Activated B cell treated with CpG ODN at 0.5 μM for 24 hours (primary cell): ENCODE data around the gene SCAF8. TPM values are rescaled to one million over a fixed set of nuclear protein-coding genes. Genes with fewer than 3 reads are reported as not detected.
"Not testable (repeated sequence)": the region's sequence is repeated elsewhere in the genome, so short reads cannot be mapped to it uniquely, and the experiment has no call there.

Source experiments
- ATAC-seq: fragments of 200-7000 bp; cut with Tn5 transposase; one replicate; pipeline ENCODE4 v1.10.0; 2021; ENCODE audit warnings: low read depth, mild to moderate bottlenecking, moderate library complexity
- CTCF ChIA-PET: fragments of 350-600 bp; sonication (Branson Sonifier 250); formaldehyde crosslinking; loops from one replicate; lab custom pipeline; 2021; ENCODE audit warnings: antibody characterized with exemption; lab: Charles Lee
- POLR2A ChIA-PET: fragments of 350-600 bp; sonication (Branson Sonifier 250); formaldehyde crosslinking; loops from one replicate; lab custom pipeline; 2021; ENCODE audit warnings: antibody characterized with exemption; lab: Charles Lee
- DNase-seq: peaks from one replicate; pipeline ENCODE4 v3.0.0; 2022
- H3K27ac Mint-ChIP-seq: one replicate; pipeline ENCODE4 v1.8.0; 2020; ENCODE audit warnings: mixed read lengths
- H3K27me3 Mint-ChIP-seq: one replicate; pipeline ENCODE4 v1.8.0; 2021; ENCODE audit warnings: mixed read lengths
- H3K36me3 Mint-ChIP-seq: one replicate; pipeline ENCODE4 v1.8.0; 2021; ENCODE audit warnings: low read depth, mixed read lengths
- H3K4me1 Mint-ChIP-seq: one replicate; pipeline ENCODE4 v1.8.0; 2021; ENCODE audit warnings: mixed read lengths
- H3K4me3 Mint-ChIP-seq: one replicate; pipeline ENCODE4 v1.8.0; 2020; ENCODE audit warnings: mild to moderate bottlenecking, mixed read lengths
- H3K9me3 Mint-ChIP-seq: one replicate; pipeline ENCODE4 v1.8.0; 2020; ENCODE audit warnings: mixed read lengths
- CTCF ChIP-seq: fragments of 200-600 bp; IDR thresholded peaks from one replicate; pipeline ENCODE4 v1.8.0; 2022; ENCODE audit warnings: antibody characterized with exemption, mild to moderate bottlenecking
- intact Hi-C: fragments of 100-400 bp; cut with micrococcal nuclease; formaldehyde crosslinking; loops from one replicate; pipeline ENCODE4 v1.15.1; 2024
- total RNA-seq: library from RNA; stranded (reverse); gene quantifications from 2 replicates; pipeline ENCODE4 v1.2.3, GENCODE V29; 2022

SCAF8 gene
- total RNA-seq, 1 donor from 2014 or later, result 65.2 TPM

GRCh38 chr6:154709621-154710020 is 23.6 kb upstream of the SCAF8 start:
- POLR2A ChIA-PET, result no interaction called here
- Mint-ChIP-seq H3K9me3 (no peaks in the 10 kb centered on the region), H3K27me3 (peaks cover 4% of the 10 kb centered on the region), H3K4me3 (no peak overlapping the region), H3K27ac (no peak overlapping the region), H3K36me3 (no peaks in the 10 kb centered on the region), H3K4me1 (peaks cover 7% of the 10 kb centered on the region)
- TF ChIP-seq CTCF, result no peak
- no peak for DNase-seq
- CTCF ChIA-PET, result no interaction called here
- no peak for ATAC-seq
- intact Hi-C loops, result no loop called here

GRCh38 chr6:154710689-154711088 is 22.5 kb upstream of the SCAF8 start:
- DNase-seq (no peak), ATAC-seq (no peak)
- no peak for TF ChIP-seq CTCF
- H3K4me3 Mint-ChIP-seq, result no peak overlapping the region
- intact Hi-C loops, result no loop called here
- H3K4me1 Mint-ChIP-seq, result peaks cover 15% of the 10 kb centered on the region
- no peaks in the 10 kb centered on the region for H3K9me3 Mint-ChIP-seq
- no peak overlapping the region for H3K27ac Mint-ChIP-seq
- ChIA-PET POLR2A (no interaction called here), CTCF (interaction anchor here (1.4 kb wide), 1 partner anchor 35 kb away, joined by 4 read pairs; no protein-coding TSS in a partner anchor)
- H3K36me3 Mint-ChIP-seq, result no peaks in the 10 kb centered on the region
- H3K27me3 Mint-ChIP-seq, result no peaks in the 10 kb centered on the region

- intact Hi-C loops, result loop anchor here (1.0 kb wide), 1 partner anchor 31 kb away; no protein-coding TSS in a partner anchor
- no peak for TF ChIP-seq CTCF
- no peak overlapping the region for H3K27ac Mint-ChIP-seq
- peaks cover 9% of the 10 kb centered on the region for H3K9me3 Mint-ChIP-seq
- peaks cover 7% of the 10 kb centered on the region for H3K36me3 Mint-ChIP-seq
- H3K4me1 Mint-ChIP-seq, result peaks cover 20% of the 10 kb centered on the region
- no peak overlapping the region for H3K4me3 Mint-ChIP-seq
- H3K27me3 Mint-ChIP-seq, result no peaks in the 10 kb centered on the region
- ATAC-seq (peak; percentile 50), DNase-seq (no peak)
- ChIA-PET CTCF (interaction anchor here (0.6 to 1.7 kb wide), 2 partner anchors 38 to 40 kb away, joined by 3 to 13 read pairs; no protein-coding TSS in a partner anchor), POLR2A (interaction anchor here (0.7 to 1.2 kb wide), 3 partner anchors 19 to 435 kb away, joined by 3 to 5 read pairs (median 5); no protein-coding TSS in a partner anchor)
Measured at GRCh38 chr6:154715446-154715845, 17.8 kb upstream of the SCAF8 start.

- H3K36me3 Mint-ChIP-seq, POLR2A ChIA-PET, H3K9me3 Mint-ChIP-seq, H3K27ac Mint-ChIP-seq, H3K4me3 Mint-ChIP-seq, ATAC-seq, intact Hi-C loops, DNase-seq, H3K27me3 Mint-ChIP-seq: not testable (repeated sequence)
- CTCF ChIA-PET, result interaction anchor here (0.6 kb wide), 1 partner anchor 39 kb away, joined by 3 read pairs; no protein-coding TSS in a partner anchor
- H3K4me1 Mint-ChIP-seq, result peaks cover 20% of the 10 kb centered on the region
Measured at GRCh38 chr6:154716350-154716749, 16.9 kb upstream of the SCAF8 start.

- ChIA-PET POLR2A (no interaction called here), CTCF (no interaction called here)
- no peak for TF ChIP-seq CTCF
- ATAC-seq (no peak), DNase-seq (no peak)
- peaks cover 7% of the 10 kb centered on the region for H3K36me3 Mint-ChIP-seq
- H3K4me1 Mint-ChIP-seq, result peaks cover 14% of the 10 kb centered on the region
- intact Hi-C loops, result no loop called here
- H3K27me3 Mint-ChIP-seq, result peaks cover 3% of the 10 kb centered on the region
- peaks cover 11% of the 10 kb centered on the region for H3K9me3 Mint-ChIP-seq
- no peak overlapping the region for H3K4me3 Mint-ChIP-seq
- H3K27ac Mint-ChIP-seq, result no peak overlapping the region
Measured at GRCh38 chr6:154719433-154719832, 13.8 kb upstream of the SCAF8 start.

GRCh38 chr6:154719854-154720253 is 13.4 kb upstream of the SCAF8 start:
- ChIA-PET POLR2A (no interaction called here), CTCF (no interaction called here)
- no peak for DNase-seq
- no peak for TF ChIP-seq CTCF
- H3K4me1 Mint-ChIP-seq, result peaks cover 11% of the 10 kb centered on the region
- H3K36me3 Mint-ChIP-seq, result peaks cover 7% of the 10 kb centered on the region
- H3K9me3 Mint-ChIP-seq, result peaks cover 11% of the 10 kb centered on the region
- intact Hi-C loops, result no loop called here
- no peak overlapping the region for H3K27ac Mint-ChIP-seq
- no peak overlapping the region for H3K4me3 Mint-ChIP-seq
- H3K27me3 Mint-ChIP-seq, result peaks cover 3% of the 10 kb centered on the region
- no peak for ATAC-seq
